Thymus (tissue), 11 donors: Measurements from ENCODE around the gene ANO9. TPM values are rescaled to one million over a fixed set of nuclear protein-coding genes. Genes with fewer than 3 reads are reported as not detected.
"Not testable (repeated sequence)": the region's sequence is repeated elsewhere in the genome, so short reads cannot be mapped to it uniquely, and the experiment has no call there.

Source experiments
- DNase-seq, 9 donors: peaks; one replicate each; pipeline ENCODE4 v3.0.0-alpha.2; 2013; ENCODE audit warnings: low spot score in 9 of 9, low read depth in 6 of 9, missing footprints in 1 of 9
- H3K27ac ChIP-seq, 2 donors: one replicate each; pipeline ENCODE4 v1.5.1; 2013; ENCODE audit warnings: control low read depth in 1 of 2, low read depth in 1 of 2, low read length in 1 of 2, mild to moderate bottlenecking in 1 of 2, moderate library complexity in 1 of 2
- H3K27me3 ChIP-seq, 2 donors: one replicate each; pipeline ENCODE4 v1.5.1; 2013; ENCODE audit warnings: low read length in 1 of 2; ENCODE audit not compliant: control insufficient read depth in 2 of 2, insufficient read depth in 1 of 2
- H3K36me3 ChIP-seq, 2 donors: one replicate each; pipeline ENCODE4 v1.5.1; 2013; ENCODE audit warnings: low read length in 1 of 2, mild to moderate bottlenecking in 1 of 2, moderate library complexity in 1 of 2; ENCODE audit not compliant: control insufficient read depth in 2 of 2, insufficient read depth in 2 of 2
- H3K4me1 ChIP-seq, 2 donors: one replicate each; pipeline ENCODE4 v1.5.1; 2013; ENCODE audit warnings: low read length in 2 of 2; ENCODE audit not compliant: control insufficient read depth in 2 of 2, insufficient read depth in 2 of 2
- H3K4me3 ChIP-seq, 2 donors: one replicate each; pipeline ENCODE4 v1.5.1; 2013; ENCODE audit warnings: low read length in 2 of 2, control low read depth in 1 of 2, mild to moderate bottlenecking in 1 of 2
- H3K9me3 ChIP-seq, 2 donors: one replicate each; pipeline ENCODE4 v1.5.1; 2013; ENCODE audit warnings: low read length in 1 of 2, mild to moderate bottlenecking in 1 of 2; ENCODE audit not compliant: control insufficient read depth in 2 of 2, insufficient read depth in 1 of 2
- WGBS: extraction: QIAGEN DNeasy Blood & Tissue Kit; methylation state at CpG from one replicate; pipeline ENCODE4 v1.1.7; 2013; 5-methylcytosine and 5-hydroxymethylcytosine counted together
- polyA plus RNA-seq: library from polyadenylated mRNA; stranded (reverse); fragments of 200-250 nt; gene quantifications from one replicate; pipeline ENCODE4 v1.2.3, GENCODE V29; 2013
- total RNA-seq: library from RNA; stranded (reverse); fragments of 120-200 nt; gene quantifications from one replicate; pipeline ENCODE4 v1.2.4, GENCODE V29; 2013
- donor health status: healthy.

ANO9 gene
- total and polyA plus RNA-seq, 2 donors = 26.3 to 114 TPM

GRCh38 chr11:473962-474785 lies 32.4 kb upstream of the ANO9 start:
- Histone ChIP-seq H3K27ac (no peak overlapping the region), H3K27me3 (no peaks in the 10 kb centered on the region), H3K9me3 (no peaks in the 10 kb centered on the region), H3K36me3 (peaks cover 0 to 14% of the 10 kb centered on the region in 2 donors), H3K4me1 (peaks cover 0 to 5% of the 10 kb centered on the region in 2 donors), H3K4me3 (no peak overlapping the region)
- no peak for DNase-seq
- WGBS = 93% methylated on average over 22 of the region's 22 CpGs

GRCh38 chr11:473415-473814 lies 31.6 kb upstream of the ANO9 start:
- DNase-seq = no peak
- Histone ChIP-seq H3K27me3 (no peaks in the 10 kb centered on the region), H3K4me3 (no peak overlapping the region), H3K27ac (no peak overlapping the region), H3K36me3 (peaks cover 0 to 10% of the 10 kb centered on the region in 2 donors), H3K9me3 (no peaks in the 10 kb centered on the region), H3K4me1 (peaks cover 0 to 5% of the 10 kb centered on the region in 2 donors)
- WGBS = 98% methylated on average over 19 of the region's 19 CpGs

GRCh38 chr11:472816-473215 lies 31.0 kb upstream of the ANO9 start:
- 97% methylated on average over 28 of the region's 28 CpGs for WGBS
- Histone ChIP-seq H3K27ac (no peak overlapping the region), H3K4me3 (no peak overlapping the region), H3K9me3 (no peaks in the 10 kb centered on the region), H3K4me1 (peaks cover 0 to 5% of the 10 kb centered on the region in 2 donors), H3K27me3 (no peaks in the 10 kb centered on the region), H3K36me3 (peaks cover 0 to 10% of the 10 kb centered on the region in 2 donors)
- DNase-seq = no peak

- Histone ChIP-seq H3K27me3 (no peaks in the 10 kb centered on the region), H3K4me3 (no peak overlapping the region), H3K36me3 (peaks cover under 1 to 10% of the 10 kb centered on the region in 2 donors), H3K9me3 (no peaks in the 10 kb centered on the region), H3K27ac (no peak overlapping the region), H3K4me1 (peaks cover 0 to 5% of the 10 kb centered on the region in 2 donors)
- 98% methylated on average over 13 of the region's 13 CpGs for WGBS
- DNase-seq = no peak
Observed at GRCh38 chr11:472272-472671, 30.5 kb upstream of the ANO9 start.

- Histone ChIP-seq H3K27me3 (no peaks in the 10 kb centered on the region), H3K36me3 (peaks cover 4 to 10% of the 10 kb centered on the region in 2 donors), H3K4me1 (peaks cover 0 to 5% of the 10 kb centered on the region in 2 donors), H3K9me3 (no peaks in the 10 kb centered on the region), H3K27ac (no peak overlapping the region), H3K4me3 (no peak overlapping the region)
- no peak for DNase-seq
- WGBS = 97% methylated on average over 61 of the region's 61 CpGs
Observed at GRCh38 chr11:471468-472145, 29.8 kb upstream of the ANO9 start.

GRCh38 chr11:469684-470560 lies 28.1 kb upstream of the ANO9 start:
- H3K27me3 ChIP-seq = no peaks in the 10 kb centered on the region
- H3K4me3 ChIP-seq = no peak overlapping the region
- H3K9me3 ChIP-seq = no peaks in the 10 kb centered on the region
- WGBS = 95% methylated on average over 28 of the region's 28 CpGs
- no peak for DNase-seq
- H3K4me1 ChIP-seq = peaks cover 0 to 5% of the 10 kb centered on the region in 2 donors
- H3K27ac ChIP-seq = peak overlapping the region in 1 of 2 donors; percentile 47
- H3K36me3 ChIP-seq = peaks cover 3 to 4% of the 10 kb centered on the region in 2 donors

- DNase-seq, H3K36me3 ChIP-seq, H3K9me3 ChIP-seq, H3K4me3 ChIP-seq, H3K4me1 ChIP-seq, H3K27me3 ChIP-seq: not testable (repeated sequence)
- WGBS = 93% methylated on average over 19 of the region's 19 CpGs
- peak overlapping the region in 1 of 2 donors; percentile 47 for H3K27ac ChIP-seq
Observed at GRCh38 chr11:469026-469683, 27.3 kb upstream of the ANO9 start.

GRCh38 chr11:468493-468892 lies 26.7 kb upstream of the ANO9 start:
- 92% methylated on average over 6 of the region's 6 CpGs for WGBS
- Histone ChIP-seq H3K9me3 (no peaks in the 10 kb centered on the region), H3K4me3 (no peak overlapping the region), H3K4me1 (peaks cover 0 to 5% of the 10 kb centered on the region in 2 donors), H3K27ac (no peak overlapping the region), H3K27me3 (no peaks in the 10 kb centered on the region), H3K36me3 (peaks cover 2 to 6% of the 10 kb centered on the region in 2 donors)
- DNase-seq = no peak
